Tibial nerve (tissue), 4 donors: ENCODE measurements around the gene PIP5K1B. TPM values are rescaled to one million over a fixed set of nuclear protein-coding genes. Genes with fewer than 3 reads are reported as not detected.

ENCODE experiments used
- DNase-seq, 2 donors: peaks; one replicate each; pipeline ENCODE4 v3.0.0-alpha.2; 2019; ENCODE audit warnings: low spot score in 2 of 2
- H3K27ac ChIP-seq, 4 donors: fragments of 200-600 bp; sonication (generic) in 3 of 4; one replicate each; pipeline ENCODE4 v1.5.1; 2017 to 2019; ENCODE audit warnings: mild to moderate bottlenecking in 1 of 4
- H3K27me3 ChIP-seq, 2 donors: fragments of 200-600 bp; sonication (generic) in 1 of 2; one replicate each; pipeline versions ENCODE4 v1.5.1 to v1.6.0; 2017 to 2019
- H3K36me3 ChIP-seq, 3 donors: fragments of 200-600 bp; sonication (generic); one replicate each; pipeline ENCODE4 v1.5.1; 2018 to 2019
- H3K4me1 ChIP-seq, 4 donors: fragments of 200-600 bp; sonication (generic) in 3 of 4; one replicate each; pipeline ENCODE4 v1.5.1; 2017 to 2019
- H3K4me3 ChIP-seq, 4 donors: fragments of 200-600 bp; sonication (generic) in 3 of 4; one replicate each; pipeline ENCODE4 v1.5.1; 2017 to 2019; ENCODE audit warnings: mild to moderate bottlenecking in 1 of 4, moderate library complexity in 1 of 4
- H3K9me3 ChIP-seq, 4 donors: fragments of 200-600 bp; sonication (generic) in 3 of 4; one replicate each; pipeline ENCODE4 v1.5.1; 2017 to 2019
- CTCF ChIP-seq, 5 experiments: fragments of 200-600 bp in 3 of 5; fragments of 450-650 bp in 2 of 5; sonication (generic) in 3 of 5; IDR thresholded peaks; one replicate each; pipeline ENCODE4 v1.5.1; 2016 to 2019; ENCODE audit warnings: antibody characterized with exemption in 5 of 5, mild to moderate bottlenecking in 3 of 5, moderate library complexity in 2 of 5
- EP300 ChIP-seq, 2 donors: sonication (generic); formaldehyde crosslinking; IDR thresholded peaks; one replicate each; pipeline ENCODE4 v1.6.1; 2017; ENCODE audit warnings: antibody characterized with exemption in 2 of 2, mild to moderate bottlenecking in 1 of 2
- POLR2A ChIP-seq, 2 donors: fragments of 450-650 bp; IDR thresholded peaks; one replicate each; pipeline ENCODE4 v1.6.1; 2017; ENCODE audit warnings: antibody characterized with exemption in 2 of 2, mild to moderate bottlenecking in 2 of 2, moderate library complexity in 2 of 2
- WGBS, 2 donors: methylation state at CpG; one replicate each; pipeline ENCODE4 v1.1.5; 2018; 5-methylcytosine and 5-hydroxymethylcytosine counted together
- total RNA-seq, 4 donors: library from RNA; depleted of rRNA; stranded (reverse); fragments of >200 nt; gene quantifications; one replicate each; pipeline ENCODE4 v1.1.0, GENCODE V29; 2016

PIP5K1B gene
- total RNA-seq, 4 donors from 2014 or later: 0.20 to 6.8 (median 3.5) TPM

- TF ChIP-seq CTCF (IDR thresholded peaks at IDR 0.05) (no peak), POLR2A (IDR thresholded peaks at IDR 0.05) (no peak), EP300 (IDR thresholded peaks at IDR 0.05) (no peak)
- Histone ChIP-seq H3K4me3 (no peak overlapping the region), H3K36me3 (no peaks in the 10 kb centered on the region), H3K27me3 (no peaks in the 10 kb centered on the region), H3K4me1 (no peaks in the 10 kb centered on the region), H3K27ac (no peak overlapping the region), H3K9me3 (no peaks in the 10 kb centered on the region)
- WGBS, 2 donors: 43 to 48% methylated on average over 9 of the region's 9 CpGs
- DNase-seq: no peak
Observed at GRCh38 chr9:68825762-68826472, 120.9 kb downstream of the PIP5K1B start.

DNA sequence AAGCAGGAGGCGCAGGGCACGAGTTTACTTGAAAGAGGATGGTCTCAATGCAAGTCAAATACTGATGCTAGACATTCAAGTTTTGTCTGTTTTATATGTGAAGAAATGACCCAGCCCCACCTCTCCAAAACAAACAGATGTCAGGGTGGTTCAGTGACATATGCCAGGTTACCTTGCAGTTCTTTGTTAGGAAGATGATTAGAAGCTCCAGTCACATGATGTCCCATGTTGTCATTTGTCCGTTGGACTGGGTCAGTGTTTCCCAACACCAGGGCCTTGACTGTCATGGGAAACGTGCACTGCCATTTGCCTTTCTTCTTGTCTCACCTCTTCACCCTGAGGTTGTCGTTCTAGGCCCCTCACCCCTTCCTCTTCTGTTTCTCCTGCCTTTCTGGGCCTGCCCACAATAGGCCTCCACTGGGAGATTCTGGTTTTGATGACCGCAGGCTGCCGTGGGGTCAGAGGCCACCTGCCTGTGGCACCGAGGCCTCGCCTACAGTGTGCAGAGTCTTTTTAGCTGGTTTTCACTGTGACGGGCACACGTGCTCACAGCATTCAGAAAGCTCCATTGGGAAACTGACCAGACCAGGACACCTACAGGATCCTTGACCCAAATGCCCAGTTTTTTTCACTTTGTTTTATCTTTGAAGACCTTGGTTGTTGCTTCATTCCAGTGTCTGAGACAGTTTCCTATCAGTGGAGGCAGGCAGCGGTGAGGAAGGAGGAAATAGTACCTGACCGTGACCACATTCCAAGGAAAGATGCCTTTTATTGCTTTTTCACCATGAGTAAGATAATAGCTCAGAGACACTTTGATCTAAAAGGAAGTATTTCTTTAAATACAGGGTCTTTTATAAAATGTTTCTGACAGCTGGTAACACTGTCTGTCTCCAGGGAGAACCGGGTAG lies 123.1 kb downstream of the PIP5K1B start:
- WGBS, 2 donors: 82 to 86% methylated on average over 14 of the region's 14 CpGs

GRCh38 chr9:68832101-68832500 lies 127.1 kb downstream of the PIP5K1B start:
- no peaks in the 10 kb centered on the region for H3K9me3 ChIP-seq
- no peak overlapping the region for H3K27ac ChIP-seq
- H3K36me3 ChIP-seq: no peaks in the 10 kb centered on the region
- TF ChIP-seq EP300 (IDR thresholded peaks at IDR 0.05) (no peak), CTCF (IDR thresholded peaks at IDR 0.05) (no peak), POLR2A (IDR thresholded peaks at IDR 0.05) (no peak)
- H3K4me3 ChIP-seq: no peak overlapping the region
- H3K4me1 ChIP-seq: no peaks in the 10 kb centered on the region
- H3K27me3 ChIP-seq: no peaks in the 10 kb centered on the region
- no peak for DNase-seq

More for the DNA sequence above, 123.1 kb downstream of the PIP5K1B start:
- DNase-seq: no peak
- no peaks in the 10 kb centered on the region for H3K9me3 ChIP-seq
- H3K27me3 ChIP-seq: no peaks in the 10 kb centered on the region
- no peak overlapping the region for H3K4me3 ChIP-seq
- H3K4me1 ChIP-seq: no peaks in the 10 kb centered on the region
- no peak overlapping the region for H3K27ac ChIP-seq
- no peaks in the 10 kb centered on the region for H3K36me3 ChIP-seq
- TF ChIP-seq EP300 (IDR thresholded peaks at IDR 0.05): no peak
- no peak for TF ChIP-seq CTCF (IDR thresholded peaks at IDR 0.05)
- no peak for TF ChIP-seq POLR2A (IDR thresholded peaks at IDR 0.05)

- DNase-seq: no peak
- H3K36me3 ChIP-seq: no peaks in the 10 kb centered on the region
- H3K27ac ChIP-seq: no peak overlapping the region
- no peaks in the 10 kb centered on the region for H3K9me3 ChIP-seq
- TF ChIP-seq POLR2A (IDR thresholded peaks at IDR 0.05): no peak
- no peak for TF ChIP-seq CTCF (IDR thresholded peaks at IDR 0.05)
- no peak for TF ChIP-seq EP300 (IDR thresholded peaks at IDR 0.05)
- WGBS, 2 donors: 80 to 85% methylated on average over 7 of the region's 7 CpGs
- H3K4me1 ChIP-seq: no peaks in the 10 kb centered on the region
- H3K27me3 ChIP-seq: no peaks in the 10 kb centered on the region
- no peak overlapping the region for H3K4me3 ChIP-seq
Observed at GRCh38 chr9:68832861-68833518, 128.0 kb downstream of the PIP5K1B start.
